Activated T-helper 1 cell treated with Interleukin-2 at 50 U/mL for 16 hours (primary cell): ENCODE data around the gene NR5A2.
A peak's percentile ranks its signal among the peaks of the same experiment; 100 is the strongest.

Experiments used
- DNase-seq: peaks from one replicate; pipeline ENCODE4 v3.0.0-alpha.2; 2020; ENCODE audit warnings: low read depth

The NR5A2 gene

GRCh38 chr1:200128081-200128480, 100.6 kb downstream of the NR5A2 start:
- no peak for DNase-seq

- DNase-seq = no peak
Observed at GRCh38 chr1:200128944-200129879, 101.7 kb downstream of the NR5A2 start.

GRCh38 chr1:200130552-200130951, 103.0 kb downstream of the NR5A2 start:
- no peak for DNase-seq

GRCh38 chr1:200131551-200132125, 104.1 kb downstream of the NR5A2 start:
- no peak for DNase-seq

GRCh38 chr1:200133123-200133522, 105.6 kb downstream of the NR5A2 start:
- DNase-seq = no peak

GRCh38 chr1:200134116-200134515, 106.6 kb downstream of the NR5A2 start:
- no peak for DNase-seq

- no peak for DNase-seq
Observed at GRCh38 chr1:200136384-200136783, 108.9 kb downstream of the NR5A2 start.

GRCh38 chr1:200139661-200140250, 112.2 kb downstream of the NR5A2 start:
- DNase-seq = no peak

- DNase-seq = no peak
Observed at GRCh38 chr1:200143347-200143746, 115.8 kb downstream of the NR5A2 start.

- DNase-seq = no peak
Observed at GRCh38 chr1:200146100-200146499, 118.6 kb downstream of the NR5A2 start.

GRCh38 chr1:200147094-200147493, 119.6 kb downstream of the NR5A2 start:
- no peak for DNase-seq

GRCh38 chr1:200147742-200148141, 120.2 kb downstream of the NR5A2 start:
- DNase-seq = no peak

- DNase-seq = no peak
Observed at GRCh38 chr1:200150006-200150405, 122.5 kb downstream of the NR5A2 start.

GRCh38 chr1:200150721-200151120, 123.2 kb downstream of the NR5A2 start:
- no peak for DNase-seq

GRCh38 chr1:200152336-200152735, 124.8 kb downstream of the NR5A2 start:
- DNase-seq = no peak

- no peak for DNase-seq
Observed at GRCh38 chr1:200153277-200154055, 126.0 kb downstream of the NR5A2 start.

- DNase-seq = peak; percentile 8
Observed at GRCh38 chr1:200154069-200154767, 126.7 kb downstream of the NR5A2 start.

- no peak for DNase-seq
Observed at GRCh38 chr1:200157715-200158114, 130.2 kb downstream of the NR5A2 start.

GRCh38 chr1:200161801-200162200, 134.3 kb downstream of the NR5A2 start:
- no peak for DNase-seq

GRCh38 chr1:200162258-200162657, 134.7 kb downstream of the NR5A2 start:
- no peak for DNase-seq

GRCh38 chr1:200162877-200163276, 135.4 kb downstream of the NR5A2 start:
- DNase-seq = no peak

GRCh38 chr1:200163911-200164310, 136.4 kb downstream of the NR5A2 start:
- no peak for DNase-seq
